B cell (primary cell): ENCODE measurements around the gene MAPKBP1. TPM values are rescaled to one million over a fixed set of nuclear protein-coding genes. Genes with fewer than 3 reads are reported as not detected.
A peak's percentile ranks its signal among the peaks of the same experiment; 100 is the strongest.

ENCODE experiments used
- ATAC-seq: fragments of 200-7000 bp; cut with Tn5 transposase; one replicate; pipeline ENCODE4 v1.10.0; 2021; ENCODE audit warnings: low read depth, mild to moderate bottlenecking, moderate number of reproducible peaks, moderate library complexity
- CTCF ChIA-PET: fragments of 350-600 bp; sonication (Branson Sonifier 250); formaldehyde crosslinking; loops from one replicate; lab custom pipeline; 2021; ENCODE audit warnings: antibody characterized with exemption, inconsistent platforms; lab: Charles Lee
- POLR2A ChIA-PET: fragments of 350-600 bp; sonication (Branson Sonifier 250); formaldehyde crosslinking; loops from one replicate; lab custom pipeline; 2021; ENCODE audit warnings: antibody characterized with exemption; lab: Charles Lee
- DNase-seq: peaks from one replicate; pipeline ENCODE4 v3.0.0; 2013
- H2AFZ ChIP-seq: 2 replicates; pipeline ENCODE4 v1.6.1; 2012; ENCODE audit warnings: mild to moderate bottlenecking, low read depth, low read length; ENCODE audit not compliant: insufficient read depth, poor library complexity, severe bottlenecking
- H3K27ac ChIP-seq, 2 donors: 1 replicate in 1 of 2; 2 replicates in 1 of 2; pipeline ENCODE4 v1.5.1; 2012 to 2013; ENCODE audit warnings: low read length in 2 of 2, mild to moderate bottlenecking in 2 of 2, moderate library complexity in 1 of 2
- H3K27me3 ChIP-seq, 4 experiments: fragments of 200-600 bp in 1 of 4; sonication (generic) in 1 of 4; replicated peaks in 1 of 4; 1 replicate in 2 of 4; 2 replicates in 2 of 4; pipeline versions ENCODE4 v1.6.1 to v1.7.0; 2013 to 2016; ENCODE audit warnings: low read length in 3 of 4, mild to moderate bottlenecking in 2 of 4, mixed read lengths in 1 of 4, moderate library complexity in 1 of 4; ENCODE audit not compliant: insufficient read depth in 4 of 4, control insufficient read depth in 3 of 4; ENCODE audit errors: control extremely low read depth in 1 of 4
- H3K36me3 ChIP-seq, 2 experiments: replicated peaks in 1 of 2; 1 replicate in 1 of 2; 2 replicates in 1 of 2; pipeline versions ENCODE4 v1.6.1 to v1.7.1; 2013; ENCODE audit warnings: low read length in 1 of 2; ENCODE audit not compliant: insufficient read depth in 2 of 2, control insufficient read depth in 1 of 2; ENCODE audit errors: control extremely low read depth in 1 of 2, extremely low read depth in 1 of 2
- H3K4me1 ChIP-seq, 2 donors: fragments of 200-600 bp in 1 of 2; sonication (generic) in 1 of 2; 1 replicate in 1 of 2; 2 replicates in 1 of 2; pipeline versions ENCODE4 v1.5.1 to v1.6.1; 2013 to 2017; ENCODE audit warnings: low read length in 2 of 2; ENCODE audit not compliant: control insufficient read depth in 2 of 2, insufficient read depth in 2 of 2
- H3K4me2 ChIP-seq: replicated peaks from 2 replicates; pipeline ENCODE3; 2012; ENCODE audit warnings: mild to moderate bottlenecking, low read depth, low read length; ENCODE audit not compliant: poor library complexity, severe bottlenecking
- H3K4me3 ChIP-seq, 5 experiments: fragments of 200-600 bp in 1 of 5; sonication (generic) in 1 of 5; 1 replicate in 3 of 5; 2 replicates in 2 of 5; pipeline versions ENCODE4 v1.5.1 to v1.7.0; 2011 to 2016; ENCODE audit warnings: low read length in 4 of 5, mild to moderate bottlenecking in 4 of 5, low read depth in 2 of 5, control low read depth in 1 of 5, moderate library complexity in 1 of 5; ENCODE audit not compliant: insufficient read depth in 1 of 5; ENCODE audit errors: control extremely low read depth in 1 of 5, extremely low read depth in 1 of 5
- H3K79me2 ChIP-seq: fragments of 200-600 bp; sonication (generic); one replicate; pipeline ENCODE4 v1.6.0; 2016; ENCODE audit warnings: low read length; ENCODE audit not compliant: control insufficient read depth, insufficient read depth
- H3K9ac ChIP-seq: fragments of 200-600 bp; sonication (generic); 2 replicates; pipeline ENCODE4 v1.6.1; 2017; ENCODE audit warnings: mild to moderate bottlenecking, low read length, moderate library complexity
- H3K9me3 ChIP-seq, 3 donors: one replicate each; pipeline versions ENCODE4 v1.6.1 to v1.7.1; 2013; ENCODE audit warnings: low read length in 2 of 3; ENCODE audit not compliant: control insufficient read depth in 2 of 3, insufficient read depth in 1 of 3; ENCODE audit errors: control extremely low read depth in 1 of 3
- H4K20me1 ChIP-seq: 2 replicates; pipeline ENCODE4 v1.6.0; 2012; ENCODE audit warnings: mild to moderate bottlenecking, low read length; ENCODE audit not compliant: insufficient read depth, control insufficient read depth, poor library complexity, severe bottlenecking
- H3K27ac Mint-ChIP-seq: one replicate; pipeline ENCODE4 v1.8.0; 2021; ENCODE audit warnings: mixed read lengths
- H3K27me3 Mint-ChIP-seq: one replicate; pipeline ENCODE4 v1.8.0; 2021; ENCODE audit warnings: mixed read lengths
- H3K4me1 Mint-ChIP-seq: one replicate; pipeline ENCODE4 v1.8.0; 2021; ENCODE audit warnings: mixed read lengths
- H3K4me3 Mint-ChIP-seq: one replicate; pipeline ENCODE4 v1.8.0; 2021; ENCODE audit warnings: mixed read lengths
- H3K9me3 Mint-ChIP-seq: one replicate; pipeline ENCODE4 v1.8.0; 2022; ENCODE audit warnings: mixed read lengths; ENCODE audit not compliant: insufficient read depth
- CTCF ChIP-seq: fragments of 200-600 bp; IDR thresholded peaks from one replicate; pipeline ENCODE4 v1.8.0; 2022; ENCODE audit warnings: antibody characterized with exemption, mild to moderate bottlenecking
- EZH2 ChIP-seq: IDR thresholded peaks from 2 replicates; pipeline ENCODE4 v1.6.1; 2012; ENCODE audit warnings: borderline replicate concordance, low read depth, mild to moderate bottlenecking, moderate library complexity, low read length; ENCODE audit not compliant: insufficient read depth, poor library complexity, severe bottlenecking
- WGBS: methylation state at CpG from one replicate; pipeline ENCODE4 v1.1.5; 2013; ENCODE audit warnings: missing lambda C conversion rate; ENCODE audit not compliant: insufficient coverage; 5-methylcytosine and 5-hydroxymethylcytosine counted together
- intact Hi-C: fragments of 100-400 bp; cut with micrococcal nuclease; formaldehyde crosslinking; loops from one replicate; pipeline ENCODE4 v1.10.0; 2022
- polyA plus RNA-seq: library from polyadenylated mRNA; depleted of rRNA; stranded (reverse); fragments of >200 nt; gene quantifications from 2 replicates; pipeline ENCODE4 v1.2.3, GENCODE V29; 2012
- total RNA-seq, 2 donors: library from RNA; stranded (reverse); fragments of 120-200 nt in 1 of 2; gene quantifications; 1 replicate in 1 of 2; 2 replicates in 1 of 2; pipeline versions ENCODE4 v1.2.3 to v1.2.4, GENCODE V29; 2013 to 2022

The MAPKBP1 gene
- total and polyA plus RNA-seq, 2 donors (not counting 1 experiment from before 2014, with no cell fraction given) = 14.1 to 59.2 TPM

- peak overlapping the region; percentile 38 for H2AFZ ChIP-seq
- H3K4me1 ChIP-seq = peaks cover 0 to 6% of the 10 kb centered on the region in 2 donors
- H3K4me3 Mint-ChIP-seq = no peak overlapping the region
- H3K4me1 Mint-ChIP-seq = no peaks in the 10 kb centered on the region
- WGBS = 44% methylated on average over 13 of the region's 15 CpGs
- H3K4me3 ChIP-seq = no peak overlapping the region
- peaks cover 0 to 3% (median 0%) of the 10 kb centered on the region in 4 experiments for H3K27me3 ChIP-seq
- H3K27me3 Mint-ChIP-seq = no peaks in the 10 kb centered on the region
- H3K27ac ChIP-seq = no peak overlapping the region
- H3K27ac Mint-ChIP-seq = no peak overlapping the region
- TF ChIP-seq CTCF (no peak), EZH2 (no peak)
- H3K36me3 ChIP-seq = no peaks in the 10 kb centered on the region
- no peaks in the 10 kb centered on the region for H3K79me2 ChIP-seq
- H4K20me1 ChIP-seq = no peaks in the 10 kb centered on the region
- H3K9me3 ChIP-seq = no peaks in the 10 kb centered on the region
- CTCF ChIA-PET = interaction anchor here (0.8 to 1.9 kb wide), 4 partner anchors 9 to 48 kb away, joined by 3 to 9 read pairs (median 6); no protein-coding TSS in a partner anchor
- ATAC-seq = no peak
- no peaks in the 10 kb centered on the region for H3K9me3 Mint-ChIP-seq
- POLR2A ChIA-PET = no interaction called here
- no peak for DNase-seq
- H3K9ac ChIP-seq = no peak overlapping the region
- intact Hi-C loops = no loop called here
- no peak overlapping the region for H3K4me2 ChIP-seq
These were observed 86.0 kb downstream of the MAPKBP1 start for GRCh38 chr15:41860049-41860828.

DNA sequence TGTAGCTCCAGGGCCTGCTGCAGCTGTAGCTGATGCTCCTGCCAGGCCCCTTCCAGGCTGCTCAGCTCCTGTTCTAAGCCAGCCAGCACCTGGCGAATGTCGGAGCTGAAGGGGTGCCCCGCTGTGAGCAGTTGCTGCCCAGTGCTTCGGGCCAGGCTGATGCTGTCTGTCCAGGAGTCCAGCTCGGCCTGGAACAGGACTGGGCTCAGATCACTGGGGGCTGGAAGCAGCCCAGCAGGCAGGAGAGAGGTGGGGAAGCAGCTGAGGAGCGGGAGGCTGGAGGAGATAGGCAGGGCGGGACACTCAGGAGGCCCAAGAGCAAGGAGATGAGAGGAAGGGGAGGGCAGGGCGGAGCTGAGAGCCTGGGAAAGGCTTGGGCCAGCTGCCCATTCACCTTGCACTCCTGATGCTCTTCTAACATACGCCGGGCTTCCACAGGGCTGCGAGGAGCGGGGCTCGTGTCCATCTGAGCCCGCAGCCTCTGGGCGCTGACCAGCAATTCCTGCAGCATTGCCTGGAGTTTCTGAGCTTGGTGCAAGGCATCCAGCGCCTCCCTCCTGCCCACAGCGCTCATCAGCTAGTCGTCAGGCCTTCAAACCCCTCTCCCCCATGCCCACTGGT, 87.6 kb downstream of the MAPKBP1 start:
- H3K4me3 Mint-ChIP-seq = no peak overlapping the region
- DNase-seq = no peak
- no peak overlapping the region for H3K4me2 ChIP-seq
- no peaks in the 10 kb centered on the region for H4K20me1 ChIP-seq
- H2AFZ ChIP-seq = no peak overlapping the region
- WGBS = 96% methylated on average over 14 of the region's 18 CpGs
- peaks cover 0 to 6% of the 10 kb centered on the region in 2 donors for H3K4me1 ChIP-seq
- no peaks in the 10 kb centered on the region for H3K9me3 ChIP-seq
- H3K27me3 Mint-ChIP-seq = no peaks in the 10 kb centered on the region
- no peak overlapping the region for H3K9ac ChIP-seq
- no peaks in the 10 kb centered on the region for H3K36me3 ChIP-seq
- TF ChIP-seq EZH2 (no peak), CTCF (no peak)
- CTCF ChIA-PET = interaction anchor here (0.9 to 1.9 kb wide), 3 partner anchors 43 to 88 kb away, joined by 3 to 8 read pairs (median 4); partner anchors contain the start of gene MAPKBP1
- H3K27me3 ChIP-seq = peaks cover 0 to 3% (median 0%) of the 10 kb centered on the region in 4 experiments
- H3K79me2 ChIP-seq = no peaks in the 10 kb centered on the region
- POLR2A ChIA-PET = no interaction called here
- no peak overlapping the region for H3K27ac ChIP-seq
- no peaks in the 10 kb centered on the region for H3K9me3 Mint-ChIP-seq
- H3K27ac Mint-ChIP-seq = no peak overlapping the region
- no peaks in the 10 kb centered on the region for H3K4me1 Mint-ChIP-seq
- no peak overlapping the region for H3K4me3 ChIP-seq
- intact Hi-C loops = no loop called here
- ATAC-seq = no peak
